ENCODE data around the gene SCN3A. TPM values are rescaled to one million over a fixed set of nuclear protein-coding genes. Genes with fewer than 3 reads are reported as not detected.

Gene SCN3A
- total and polyA plus RNA-seq, 2 of the 4 experiments (the other 2 are of a cell fraction) = 0.26 to 0.90 TPM

DNA sequence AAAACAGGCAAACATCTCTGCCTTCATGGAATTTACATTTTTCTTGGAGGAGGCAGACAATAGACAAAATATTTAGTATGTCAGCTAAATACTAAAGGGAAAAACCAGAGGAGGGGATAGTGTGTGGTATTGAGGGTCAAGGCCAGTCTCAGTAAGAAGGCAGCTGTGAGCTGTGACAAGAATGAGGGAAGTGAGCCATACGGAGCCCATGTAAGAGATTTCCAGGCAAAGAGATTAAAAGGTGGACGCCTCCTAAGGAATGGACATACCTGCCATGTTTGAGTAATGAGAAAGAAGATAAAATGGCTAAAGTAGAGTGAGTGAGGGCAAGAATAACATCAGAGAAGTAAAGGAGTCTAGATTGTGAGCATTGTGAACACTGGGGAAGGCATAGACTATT is 33.2 kb upstream of the SCN3A start:
- Histone ChIP-seq H3K9ac (ENCODE audit: low read depth, low read length) (no peak overlapping the region), H3K4me1 (ENCODE audit: control insufficient read depth, insufficient read depth, low read length) (no peaks in the 10 kb centered on the region), H3K4me2 (ENCODE audit: low read depth, low read length) (no peak overlapping the region), H3K18ac (ENCODE audit: low read depth, low read length) (no peak overlapping the region), H3K9me3 (ENCODE audit: control insufficient read depth, insufficient read depth, low read length) (no peaks in the 10 kb centered on the region), H4K8ac (ENCODE audit: low read depth in 2 of 2, low read length in 2 of 2) (no peak overlapping the region), H2BK15ac (ENCODE audit: low read depth, low read length) (no peak overlapping the region), H3K23ac (ENCODE audit: low read depth, low read length) (no peak overlapping the region), H4K5ac (ENCODE audit: low read depth, low read length) (no peak overlapping the region), H2AK9ac (replicated peaks; ENCODE audit: low read depth, low read length, poor library complexity) (no peak overlapping the region), H3K4ac (ENCODE audit: low read depth, low read length) (no peak overlapping the region), H2AFZ (replicated peaks; ENCODE audit: low read length, poor library complexity) (no peak overlapping the region), H3K4me3 (ENCODE audit: insufficient read depth, low read depth, low read length) (no peak overlapping the region), H3K79me1 (ENCODE audit: low read depth in 1 of 2, low read length in 2 of 2) (no peaks in the 10 kb centered on the region), H3K27ac (ENCODE audit: insufficient read depth, low read length) (no peak overlapping the region), H2BK120ac (ENCODE audit: low read depth, low read length) (no peak overlapping the region), H4K91ac (ENCODE audit: insufficient read depth, low read depth, low read length) (no peak overlapping the region), H4K20me1 (ENCODE audit: insufficient read depth, low read length) (no peaks in the 10 kb centered on the region), H2BK5ac (ENCODE audit: low read depth, low read length, poor library complexity, severe bottlenecking) (no peak overlapping the region), H3K36me3 (ENCODE audit: control insufficient read depth, insufficient read depth, low read length) (no peaks in the 10 kb centered on the region), H3K9me1 (ENCODE audit: insufficient read depth, low read length) (no peaks in the 10 kb centered on the region), H3K56ac (ENCODE audit: extremely low read depth, insufficient read depth, low read length) (no peak overlapping the region), H2AK5ac (ENCODE audit: low read depth, low read length) (no peak overlapping the region), H3K27me3 (ENCODE audit: control insufficient read depth, insufficient read depth, low read length) (no peaks in the 10 kb centered on the region), H2BK20ac (ENCODE audit: low read depth, low read length) (no peak overlapping the region), H3K14ac (replicated peaks; ENCODE audit: low read depth, low read length) (no peak overlapping the region)
- CTCF ChIA-PET = no interaction called here
- in situ Hi-C loops (cut with MboI; ENCODE audit: low sequenced_read_pairs) = no loop called here
- intact Hi-C loops (cut with micrococcal nuclease) = loop anchor here (10.0 kb wide), 1 partner anchor 638 kb away; no protein-coding TSS in a partner anchor
- WGBS, 2 experiments (ENCODE audit: extremely low coverage in 2 of 2, insufficient read length in 1 of 2) = 0% methylated on average over 1 of the region's 2 CpGs; no CpG with 5 or more reads in 1 of the 2 experiments
- TF ChIP-seq MAZ (IDR thresholded peaks at IDR 0.05; ENCODE audit: borderline replicate concordance, low read depth, low read length) (no peak), RCOR1 (IDR thresholded peaks at IDR 0.05; ENCODE audit: insufficient replicate concordance, low read length) (no peak), RFX5 (IDR thresholded peaks at IDR 0.05; ENCODE audit: low read depth, low read length) (no peak), MAFK (IDR thresholded peaks at IDR 0.05; ENCODE audit: low read depth, low read length) (no peak), CHD1 (IDR thresholded peaks at IDR 0.05; ENCODE audit: low read depth, low read length) (no peak), NFE2L2 (IDR thresholded peaks at IDR 0.05; ENCODE audit: low read depth, low read length) (no peak), CEBPB (IDR thresholded peaks at IDR 0.05; ENCODE audit: low read depth, low read length) (no peak), BHLHE40 (IDR thresholded peaks at IDR 0.05; ENCODE audit: low read depth, low read length) (no peak), FOS (IDR thresholded peaks at IDR 0.05; ENCODE audit: low read depth, low read length) (no peak), RAD21 (IDR thresholded peaks at IDR 0.05; ENCODE audit: low read length) (no peak), SMC3 (IDR thresholded peaks at IDR 0.05; ENCODE audit: low read depth, low read length) (no peak), POLR2A (IDR thresholded peaks at IDR 0.05; ENCODE audit: low read depth, low read length) (no peak)
- TF ChIP-seq, protein P1, sequence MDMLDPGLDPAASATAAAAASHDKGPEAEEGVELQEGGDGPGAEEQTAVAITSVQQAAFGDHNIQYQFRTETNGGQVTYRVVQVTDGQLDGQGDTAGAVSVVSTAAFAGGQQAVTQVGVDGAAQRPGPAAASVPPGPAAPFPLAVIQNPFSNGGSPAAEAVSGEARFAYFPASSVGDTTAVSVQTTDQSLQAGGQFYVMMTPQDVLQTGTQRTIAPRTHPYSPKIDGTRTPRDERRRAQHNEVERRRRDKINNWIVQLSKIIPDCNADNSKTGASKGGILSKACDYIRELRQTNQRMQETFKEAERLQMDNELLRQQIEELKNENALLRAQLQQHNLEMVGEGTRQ (IDR thresholded peaks at IDR 0.05; ENCODE audit: low read depth, low read length) = no peak
- TF ChIP-seq, protein P2, sequence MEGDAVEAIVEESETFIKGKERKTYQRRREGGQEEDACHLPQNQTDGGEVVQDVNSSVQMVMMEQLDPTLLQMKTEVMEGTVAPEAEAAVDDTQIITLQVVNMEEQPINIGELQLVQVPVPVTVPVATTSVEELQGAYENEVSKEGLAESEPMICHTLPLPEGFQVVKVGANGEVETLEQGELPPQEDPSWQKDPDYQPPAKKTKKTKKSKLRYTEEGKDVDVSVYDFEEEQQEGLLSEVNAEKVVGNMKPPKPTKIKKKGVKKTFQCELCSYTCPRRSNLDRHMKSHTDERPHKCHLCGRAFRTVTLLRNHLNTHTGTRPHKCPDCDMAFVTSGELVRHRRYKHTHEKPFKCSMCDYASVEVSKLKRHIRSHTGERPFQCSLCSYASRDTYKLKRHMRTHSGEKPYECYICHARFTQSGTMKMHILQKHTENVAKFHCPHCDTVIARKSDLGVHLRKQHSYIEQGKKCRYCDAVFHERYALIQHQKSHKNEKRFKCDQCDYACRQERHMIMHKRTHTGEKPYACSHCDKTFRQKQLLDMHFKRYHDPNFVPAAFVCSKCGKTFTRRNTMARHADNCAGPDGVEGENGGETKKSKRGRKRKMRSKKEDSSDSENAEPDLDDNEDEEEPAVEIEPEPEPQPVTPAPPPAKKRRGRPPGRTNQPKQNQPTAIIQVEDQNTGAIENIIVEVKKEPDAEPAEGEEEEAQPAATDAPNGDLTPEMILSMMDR (conservative IDR thresholded peaks at IDR 0.05; ENCODE audit: low read depth, low read length) = no peak
- TF ChIP-seq, protein P3, sequence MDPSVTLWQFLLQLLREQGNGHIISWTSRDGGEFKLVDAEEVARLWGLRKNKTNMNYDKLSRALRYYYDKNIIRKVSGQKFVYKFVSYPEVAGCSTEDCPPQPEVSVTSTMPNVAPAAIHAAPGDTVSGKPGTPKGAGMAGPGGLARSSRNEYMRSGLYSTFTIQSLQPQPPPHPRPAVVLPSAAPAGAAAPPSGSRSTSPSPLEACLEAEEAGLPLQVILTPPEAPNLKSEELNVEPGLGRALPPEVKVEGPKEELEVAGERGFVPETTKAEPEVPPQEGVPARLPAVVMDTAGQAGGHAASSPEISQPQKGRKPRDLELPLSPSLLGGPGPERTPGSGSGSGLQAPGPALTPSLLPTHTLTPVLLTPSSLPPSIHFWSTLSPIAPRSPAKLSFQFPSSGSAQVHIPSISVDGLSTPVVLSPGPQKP (IDR thresholded peaks at IDR 0.05; ENCODE audit: borderline replicate concordance, low read depth, low read length) = no peak
- no TSS peak for BruUV-seq (replicated peaks)
- POLR2A ChIA-PET (ENCODE audit: unreplicated experiment) = no interaction called here
- DNase-seq (no peak), ATAC-seq (ENCODE audit: low read depth) (no peak)
- dilution Hi-C loops (cut with HindIII; ENCODE audit: low sequenced_read_pairs, unreplicated experiment) = no loop called here

All from IMR-90 (cell line).